ENCODE data around the gene PRKCB.
"Not testable (repeated sequence)": the region's sequence is repeated elsewhere in the genome, so short reads cannot be mapped to it uniquely, and the experiment has no call there.

The PRKCB gene

DNA sequence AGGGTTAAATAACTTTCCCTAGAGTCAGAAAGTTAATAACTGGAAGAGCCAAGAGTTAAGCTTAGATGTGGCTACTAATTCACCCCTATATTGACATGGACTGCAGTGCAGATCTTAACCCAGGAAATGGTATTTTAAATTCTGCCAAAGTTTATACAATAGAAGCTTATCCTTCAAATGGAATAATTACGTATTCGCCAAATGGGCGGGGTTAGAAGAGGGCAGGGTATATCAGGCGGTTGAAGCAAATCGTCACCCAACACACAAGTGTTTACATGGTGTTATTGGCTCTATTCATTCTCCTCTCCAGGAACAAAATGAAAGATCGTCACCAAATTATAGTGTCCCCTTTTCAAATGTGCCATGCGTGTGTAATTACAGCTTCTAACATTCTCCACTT, 182.7 kb downstream of the PRKCB start:
- TF ChIP-seq CTCF (conservative IDR thresholded peaks at IDR 0.05; ENCODE audit: low read depth), result no peak
- POLR2A ChIA-PET (ENCODE audit: low non-redundant PET), result no interaction called here
- CTCF ChIA-PET, result no interaction called here
- H3K27ac ChIP-seq, result no peak overlapping the region
- DNase-seq (ENCODE audit: low spot score), result no peak

DNA sequence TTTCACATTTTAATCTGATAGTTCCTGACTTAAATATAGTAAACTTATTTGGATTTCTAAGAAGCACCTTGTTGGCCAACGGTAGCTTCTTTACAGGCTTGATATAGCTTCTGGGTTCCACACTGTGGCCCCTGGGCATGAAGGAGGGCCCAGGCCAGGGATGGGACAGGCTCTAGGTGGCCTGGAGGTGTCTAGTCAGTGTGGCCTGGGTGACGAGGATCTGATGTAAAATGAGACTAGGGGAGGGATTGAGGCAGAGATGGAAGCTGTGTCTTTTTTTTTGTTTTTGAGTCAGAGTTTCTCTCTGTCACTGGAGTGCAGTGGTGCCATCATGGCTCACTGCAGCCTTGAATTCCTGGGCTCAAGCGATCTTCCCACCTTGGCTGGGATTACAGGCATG, 187.0 kb downstream of the PRKCB start:
- CTCF ChIA-PET, result no interaction called here
- no peak for TF ChIP-seq CTCF (conservative IDR thresholded peaks at IDR 0.05; ENCODE audit: low read depth)
- DNase-seq (ENCODE audit: low spot score), result no peak

DNA sequence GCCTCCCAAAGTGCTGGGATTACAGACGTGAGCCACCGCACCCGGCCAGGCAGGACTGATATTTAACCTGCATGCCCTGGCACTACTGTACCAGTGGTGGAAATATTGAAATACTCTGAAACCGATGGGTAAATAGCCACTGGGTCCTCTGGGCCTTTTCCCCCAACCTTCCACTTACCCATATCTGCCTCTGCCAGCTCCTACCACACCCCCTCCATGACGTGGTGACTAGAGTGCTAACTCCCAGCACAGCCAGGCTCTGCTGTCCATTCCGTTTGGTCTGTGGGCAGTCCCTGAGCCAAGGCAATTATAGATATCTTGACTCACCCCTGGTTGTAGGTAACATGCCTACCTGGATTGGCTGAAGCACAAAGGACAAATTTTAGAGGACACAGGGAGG, 187.8 kb downstream of the PRKCB start:
- DNase-seq (ENCODE audit: low spot score), result no peak
- ChIA-PET CTCF (no interaction called here), POLR2A (ENCODE audit: low non-redundant PET) (no interaction called here)
- TF ChIP-seq CTCF (conservative IDR thresholded peaks at IDR 0.05; ENCODE audit: low read depth), result no peak
- H3K27ac ChIP-seq, result no peak overlapping the region

More for the DNA sequence above, 187.0 kb downstream of the PRKCB start:
- POLR2A ChIA-PET (ENCODE audit: low non-redundant PET), result no interaction called here
- no peak overlapping the region for H3K27ac ChIP-seq

GRCh38 chr16:24024971-24025370, 189.2 kb downstream of the PRKCB start:
- H3K27ac ChIP-seq, result no peak overlapping the region
- no peak for TF ChIP-seq CTCF (conservative IDR thresholded peaks at IDR 0.05; ENCODE audit: low read depth)
- POLR2A ChIA-PET (ENCODE audit: low non-redundant PET), result no interaction called here
- CTCF ChIA-PET, result interaction anchor here (1.1 kb wide), 1 partner anchor 36 kb away, joined by 3 read pairs; no protein-coding TSS in a partner anchor
- DNase-seq (ENCODE audit: low spot score), result no peak

- no peak overlapping the region for H3K27ac ChIP-seq
- POLR2A ChIA-PET (ENCODE audit: low non-redundant PET), result no interaction called here
- no peak for TF ChIP-seq CTCF (conservative IDR thresholded peaks at IDR 0.05; ENCODE audit: low read depth)
- CTCF ChIA-PET, result no interaction called here
- no peak for DNase-seq (ENCODE audit: low spot score)
Observed at GRCh38 chr16:24027466-24027865, 191.7 kb downstream of the PRKCB start.

DNA sequence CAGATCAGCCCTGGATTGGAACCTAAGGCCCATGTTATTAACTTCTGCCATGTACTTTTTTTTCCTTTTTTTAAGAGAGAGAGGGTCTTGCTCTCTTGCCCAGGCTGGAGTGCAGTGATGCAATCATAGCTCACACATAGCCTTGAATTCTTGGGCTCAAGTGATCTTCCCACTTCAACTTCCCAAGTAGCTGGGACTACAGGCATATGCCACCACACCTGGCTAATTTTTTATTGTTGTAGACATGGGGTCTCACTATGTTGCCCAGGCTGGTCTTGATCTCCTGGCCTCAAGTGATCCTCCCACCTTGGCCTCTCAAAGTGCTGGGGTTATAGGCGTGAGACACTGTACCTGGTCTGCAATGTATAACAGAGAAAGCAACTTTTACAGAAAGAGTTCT, 194.1 kb downstream of the PRKCB start:
- H3K27ac ChIP-seq; DNase-seq (ENCODE audit: low spot score); POLR2A ChIA-PET (ENCODE audit: low non-redundant PET): not testable (repeated sequence)
- CTCF ChIA-PET, result interaction anchor here (0.5 to 1.1 kb wide), 4 partner anchors 12 to 478 kb away, joined by 3 to 4 read pairs (median 3); no protein-coding TSS in a partner anchor

DNA sequence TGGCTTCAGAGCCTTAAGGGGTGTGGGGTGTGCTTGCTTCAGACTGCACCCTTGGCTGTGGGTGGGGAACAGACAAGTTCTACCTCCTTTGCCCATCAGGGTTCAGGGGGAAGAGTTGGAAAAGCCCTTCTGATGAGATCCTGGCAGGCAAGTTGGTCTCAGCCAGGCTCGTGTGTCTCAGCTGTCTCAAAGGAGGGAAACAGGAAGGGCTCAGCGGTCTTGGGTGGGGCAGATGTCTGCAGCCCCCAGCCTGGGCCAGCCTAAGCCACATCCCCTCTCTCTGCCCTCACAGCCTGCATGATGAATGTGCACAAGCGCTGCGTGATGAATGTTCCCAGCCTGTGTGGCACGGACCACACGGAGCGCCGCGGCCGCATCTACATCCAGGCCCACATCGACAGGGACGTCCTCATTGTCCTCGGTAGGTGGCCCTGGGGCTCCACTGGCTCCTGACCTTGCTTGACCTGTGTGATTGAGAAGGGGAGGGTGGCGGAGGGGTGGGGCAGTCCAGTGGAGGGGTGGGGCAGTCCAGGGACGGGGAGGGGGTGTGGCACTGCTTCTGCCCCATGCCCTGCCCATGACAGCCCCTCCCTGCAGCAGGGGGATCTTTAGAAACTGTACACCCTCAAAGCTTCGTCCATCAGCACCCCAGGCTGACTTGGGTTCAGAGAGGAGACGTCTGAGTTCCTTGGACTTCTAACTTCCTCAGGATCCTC, 199.5 kb downstream of the PRKCB start:
- DNase-seq (ENCODE audit: low spot score), result no peak
- ChIA-PET CTCF (interaction anchor here (0.6 to 1.4 kb wide), 4 partner anchors 232 to 470 kb away, joined by 3 to 4 read pairs (median 3); no protein-coding TSS in a partner anchor), POLR2A (ENCODE audit: low non-redundant PET) (no interaction called here)
- TF ChIP-seq CTCF (conservative IDR thresholded peaks at IDR 0.05; ENCODE audit: low read depth), result no peak
- H3K27ac ChIP-seq, result no peak overlapping the region

Measured in RWPE1 (cell line).